ENCODE measurements around the gene PLAC9.
"Not testable (repeated sequence)": the region's sequence is repeated elsewhere in the genome, so short reads cannot be mapped to it uniquely, and the experiment has no call there.

GRCh38 chr10:80145406-80146308 lies 13.1 kb downstream of the PLAC9 start:
- not testable (repeated sequence) for TF ChIP-seq CTCF, EZH2, EZH2phosphoT487 (IDR thresholded peaks at IDR 0.05)

All from neural progenitor cell (in vitro differentiated cells).